ENCODE measurements around the gene UBAC2.

Gene UBAC2

GRCh38 chr13:99200432-99201167, at the start of gene UBAC2:
TSS of gene UBAC2 (plus strand) at chr13:99200854. CDS start at chr13:99200909, 55 bp downstream.
- TF ChIP-seq CTCF (IDR thresholded peaks at IDR 0.05; ENCODE audit: low read depth, low read length), result no peak
- DNase-seq (ENCODE audit: low read depth in 2 of 2), result peak; percentile 92 to 96
- peak within 1 kb of the TSS; percentile 97 to 100 for H3K4me3 ChIP-seq (replicated peaks in 1 of 2; ENCODE audit: low read depth in 2 of 2, low read length in 2 of 2)

GRCh38 chr13:99151516-99151915, 49.1 kb upstream of the UBAC2 start:
- TF ChIP-seq CTCF (IDR thresholded peaks at IDR 0.05; ENCODE audit: low read depth, low read length), result no peak
- peak; percentile 36 to 84 for DNase-seq (ENCODE audit: low read depth in 2 of 2)
- H3K4me3 ChIP-seq (replicated peaks in 1 of 2; ENCODE audit: low read depth in 2 of 2, low read length in 2 of 2), result no peak overlapping the region

GRCh38 chr13:99153219-99153618, 47.4 kb upstream of the UBAC2 start:
- no peak overlapping the region for H3K4me3 ChIP-seq (replicated peaks in 1 of 2; ENCODE audit: low read depth in 2 of 2, low read length in 2 of 2)
- peak; percentile 36 to 45 for DNase-seq (ENCODE audit: low read depth in 2 of 2)
- TF ChIP-seq CTCF (IDR thresholded peaks at IDR 0.05; ENCODE audit: low read depth, low read length), result no peak

- TF ChIP-seq CTCF (IDR thresholded peaks at IDR 0.05; ENCODE audit: low read depth, low read length), result no peak
- no peak overlapping the region for H3K4me3 ChIP-seq (replicated peaks in 1 of 2; ENCODE audit: low read depth in 2 of 2, low read length in 2 of 2)
- no peak for DNase-seq (ENCODE audit: low read depth in 2 of 2)
These were observed 46.6 kb upstream of the UBAC2 start for GRCh38 chr13:99154064-99154463.

- no peak for TF ChIP-seq CTCF (IDR thresholded peaks at IDR 0.05; ENCODE audit: low read depth, low read length)
- no peak for DNase-seq (ENCODE audit: low read depth in 2 of 2)
- H3K4me3 ChIP-seq (replicated peaks in 1 of 2; ENCODE audit: low read depth in 2 of 2, low read length in 2 of 2), result no peak overlapping the region
These were observed 44.8 kb upstream of the UBAC2 start for GRCh38 chr13:99155821-99156220.

GRCh38 chr13:99157046-99157445, 43.6 kb upstream of the UBAC2 start:
- no peak for DNase-seq (ENCODE audit: low read depth in 2 of 2)
- TF ChIP-seq CTCF (IDR thresholded peaks at IDR 0.05; ENCODE audit: low read depth, low read length), result no peak
- H3K4me3 ChIP-seq (replicated peaks in 1 of 2; ENCODE audit: low read depth in 2 of 2, low read length in 2 of 2), result no peak overlapping the region

- no peak for DNase-seq (ENCODE audit: low read depth in 2 of 2)
- no peak overlapping the region for H3K4me3 ChIP-seq (replicated peaks in 1 of 2; ENCODE audit: low read depth in 2 of 2, low read length in 2 of 2)
- TF ChIP-seq CTCF (IDR thresholded peaks at IDR 0.05; ENCODE audit: low read depth, low read length), result no peak
These were observed 41.8 kb upstream of the UBAC2 start for GRCh38 chr13:99158846-99159245.

All from cardiac fibroblast (primary cell).